Epidermal melanocyte (primary cell): ENCODE data around the gene XPNPEP1.

Experiments
- DNase-seq: peaks from one replicate; pipeline ENCODE4 v3.0.0; 2011; ENCODE audit warnings: low spot score; ENCODE audit not compliant: insufficient read length

The XPNPEP1 gene

GRCh38 chr10:109895095-109895818 lies 28.1 kb downstream of the XPNPEP1 start:
- DNase-seq = no peak

GRCh38 chr10:109894516-109894915 lies 28.8 kb downstream of the XPNPEP1 start:
- no peak for DNase-seq

GRCh38 chr10:109893386-109893785 lies 29.9 kb downstream of the XPNPEP1 start:
- no peak for DNase-seq

DNA sequence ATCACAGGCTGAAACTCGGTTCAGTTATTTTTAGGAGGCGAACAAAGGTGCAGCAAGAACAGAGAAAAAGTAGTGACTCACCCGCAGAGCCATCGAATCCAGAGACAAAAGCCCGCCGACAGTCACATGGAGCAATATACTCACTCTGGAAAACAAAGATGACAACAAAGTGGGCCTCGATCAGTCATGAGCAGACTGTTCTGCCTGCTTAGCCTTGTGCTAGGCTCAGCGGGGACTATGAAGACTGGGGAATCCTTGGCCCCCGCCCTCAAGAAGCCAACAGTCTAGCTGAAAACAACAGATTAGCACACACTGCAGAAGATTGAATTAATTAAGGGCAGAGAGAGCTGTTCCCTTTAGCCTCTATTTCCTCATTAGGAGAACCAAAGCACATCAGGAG lies 30.4 kb downstream of the XPNPEP1 start:
- no peak for DNase-seq

DNA sequence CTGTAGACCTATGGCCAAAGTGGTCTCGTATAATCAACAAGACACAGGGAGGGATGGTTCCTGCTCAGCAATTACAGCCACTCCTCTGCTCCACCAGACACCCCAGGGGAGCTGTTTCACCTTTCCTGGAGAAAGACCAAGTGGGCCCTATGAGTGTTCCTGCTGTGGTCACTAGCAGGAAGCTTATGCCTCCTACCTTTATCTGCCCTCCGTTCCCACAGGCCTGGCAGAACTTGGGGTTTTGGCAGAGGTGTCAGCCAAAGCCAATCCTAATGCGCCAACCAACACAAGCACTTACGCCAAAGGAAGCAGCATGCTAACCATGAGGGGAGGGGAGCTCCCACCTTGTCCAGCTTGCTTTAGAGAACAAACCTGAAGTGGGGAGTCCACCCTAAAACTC lies 31.2 kb downstream of the XPNPEP1 start:
- no peak for DNase-seq

- DNase-seq = no peak
Measured at GRCh38 chr10:109891105-109891504, 32.2 kb downstream of the XPNPEP1 start.

- DNase-seq = no peak
Measured at GRCh38 chr10:109889867-109890266, 33.4 kb downstream of the XPNPEP1 start.

GRCh38 chr10:109887776-109888175 lies 35.5 kb downstream of the XPNPEP1 start:
- DNase-seq = no peak

- DNase-seq = no peak
Measured at GRCh38 chr10:109887243-109887642, 36.1 kb downstream of the XPNPEP1 start.

GRCh38 chr10:109886781-109887140 lies 36.5 kb downstream of the XPNPEP1 start:
- no peak for DNase-seq

DNA sequence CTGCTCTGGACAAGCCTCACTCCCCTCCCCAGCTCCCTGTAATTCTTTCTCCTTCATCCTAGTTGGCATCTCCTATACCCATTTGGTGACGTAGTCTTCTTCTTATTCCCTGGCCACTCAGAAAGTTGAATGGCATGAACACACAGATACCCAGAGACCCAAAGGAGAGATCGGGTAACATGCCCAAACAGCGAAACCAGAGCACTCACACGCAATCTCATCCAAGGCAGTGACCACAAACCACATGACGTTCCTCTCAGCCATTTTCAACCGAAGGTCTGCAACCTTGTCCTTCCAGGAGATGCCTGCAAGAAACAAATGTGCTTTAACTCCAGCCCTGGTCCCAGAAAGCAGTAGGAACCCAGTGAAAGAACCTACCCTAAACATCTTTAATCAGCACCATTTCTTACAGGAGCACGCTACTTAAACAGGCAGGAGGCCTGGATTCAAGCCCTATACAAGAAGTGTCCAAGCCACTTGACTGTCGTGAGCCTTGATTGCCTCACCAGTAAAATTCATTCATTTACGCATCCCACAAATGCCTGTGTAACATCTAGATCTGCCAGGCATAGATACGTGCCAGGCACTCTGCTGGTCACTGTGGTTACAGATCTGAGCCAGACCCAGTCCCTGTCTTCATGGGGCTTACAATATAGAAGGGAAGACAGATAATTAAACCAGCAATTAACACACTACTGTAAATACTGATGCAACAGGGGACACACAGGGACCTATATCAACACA lies 37.1 kb downstream of the XPNPEP1 start:
- no peak for DNase-seq

GRCh38 chr10:109883859-109884771 lies 39.2 kb downstream of the XPNPEP1 start:
- peak; percentile 82 for DNase-seq

DNA sequence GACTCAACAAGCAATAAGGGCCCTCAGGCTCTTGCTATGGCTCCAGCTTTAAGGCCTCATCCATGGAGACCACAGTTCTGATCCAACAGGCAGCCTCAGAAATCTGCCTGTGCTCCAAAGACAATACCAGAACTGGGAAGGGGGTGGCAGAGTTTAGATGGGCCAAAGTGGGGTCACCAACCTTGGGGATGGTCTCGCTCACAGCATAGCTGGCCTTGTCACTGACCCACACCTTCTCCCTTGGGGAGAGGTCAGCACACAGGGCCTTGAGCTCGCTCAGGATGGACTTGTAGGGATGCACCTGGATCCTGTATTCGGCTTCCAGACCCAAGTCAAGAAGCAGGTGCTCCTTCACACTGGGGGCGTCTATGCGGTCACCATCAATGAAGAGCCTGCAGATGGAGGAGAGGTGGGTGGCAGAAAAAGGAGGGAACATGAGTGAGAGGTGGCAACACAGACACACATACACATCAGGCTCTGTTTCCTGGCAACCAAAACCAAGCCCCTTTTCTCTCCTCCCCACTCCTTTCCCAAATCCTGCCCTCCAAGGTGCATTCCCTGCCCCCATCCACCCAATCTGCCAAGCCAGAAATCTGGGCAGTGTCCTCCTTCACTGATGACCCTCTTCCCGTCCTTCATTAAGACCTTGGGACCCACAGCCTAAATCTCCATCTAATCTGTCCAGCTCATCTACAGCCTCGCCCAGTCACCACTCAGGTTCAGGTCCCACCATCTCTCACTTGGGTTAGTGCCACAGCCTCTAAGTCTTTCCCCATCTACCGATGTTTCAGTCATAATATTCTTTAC lies 40.9 kb downstream of the XPNPEP1 start:
- DNase-seq = no peak

GRCh38 chr10:109881769-109882057 lies 41.6 kb downstream of the XPNPEP1 start:
- no peak for DNase-seq

DNA sequence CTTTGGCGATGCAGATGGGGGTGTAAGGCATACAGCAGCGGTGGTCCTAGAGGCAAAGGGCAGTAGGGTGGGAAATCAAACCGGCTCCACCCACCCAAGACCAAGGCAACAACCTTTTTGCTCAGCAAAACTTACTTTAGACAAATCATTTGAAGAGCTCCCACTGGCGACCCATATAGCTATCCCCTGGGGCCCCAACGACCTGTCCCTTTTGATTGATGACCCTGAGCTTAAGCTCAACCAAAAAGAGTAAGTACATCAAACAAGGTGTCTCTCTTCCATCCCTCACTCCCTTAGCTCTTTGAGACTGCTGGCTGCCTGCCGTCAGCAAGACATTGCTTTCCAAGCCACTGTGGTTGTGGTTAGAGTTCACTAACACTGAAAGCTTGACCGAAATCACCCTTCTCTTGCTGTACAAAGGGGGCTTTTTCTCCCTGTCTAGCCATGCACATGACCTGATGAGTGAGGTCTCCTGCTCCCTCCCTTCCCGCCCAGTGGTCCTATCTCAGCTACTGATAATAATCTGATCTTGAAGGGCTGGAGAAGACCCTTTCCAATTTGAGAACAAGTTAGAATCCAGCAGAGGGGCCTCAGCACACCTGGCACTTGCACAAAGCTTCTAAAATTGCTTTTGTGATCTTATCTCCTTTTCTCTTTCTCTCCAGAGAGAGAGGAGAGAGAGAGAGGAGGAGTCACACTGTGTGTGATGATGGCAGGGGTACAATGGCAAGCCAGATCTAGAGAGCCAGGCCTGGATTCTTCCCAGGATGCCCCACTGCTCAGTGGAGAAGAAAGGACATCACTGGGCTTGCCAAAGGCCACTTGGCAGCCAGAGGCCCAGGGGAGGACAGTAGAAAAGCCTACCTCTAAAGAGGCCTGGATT lies 42.2 kb downstream of the XPNPEP1 start:
- DNase-seq = no peak

GRCh38 chr10:109877546-109877945 lies 45.8 kb downstream of the XPNPEP1 start:
- no peak for DNase-seq

- no peak for DNase-seq
Measured at GRCh38 chr10:109875828-109876821, 47.2 kb downstream of the XPNPEP1 start.

DNA sequence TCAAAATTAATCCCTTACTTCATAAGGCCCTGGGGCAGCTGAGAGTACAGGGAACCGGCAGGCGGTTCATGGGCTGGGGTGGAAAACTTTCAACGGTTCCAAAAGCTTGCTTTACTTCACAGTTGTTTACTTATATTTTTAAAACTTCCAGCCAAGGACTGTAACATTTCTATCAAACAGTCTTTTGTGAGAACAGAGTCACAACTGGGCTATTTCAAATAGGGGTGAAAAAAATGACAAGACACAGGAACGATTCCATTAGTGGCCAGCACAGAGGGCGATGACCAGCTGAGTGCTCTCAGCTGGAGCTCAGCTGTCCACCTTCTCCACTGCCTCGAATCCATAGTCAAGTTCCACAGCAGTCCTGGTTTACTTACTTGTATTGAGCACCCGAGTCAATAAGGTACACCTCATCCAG lies 48.2 kb downstream of the XPNPEP1 start:
- no peak for DNase-seq

- no peak for DNase-seq
Measured at GRCh38 chr10:109871476-109871875, 51.8 kb downstream of the XPNPEP1 start.
